ENCODE measurements around the gene ULK1. TPM values are rescaled to one million over a fixed set of nuclear protein-coding genes. Genes with fewer than 3 reads are reported as not detected.

The ULK1 gene
- total and polyA plus RNA-seq, 2 of the 13 experiments (the other 11 are each of a cell fraction or from before 2014, with no cell fraction given), result 2.8 to 10.1 TPM

DNA sequence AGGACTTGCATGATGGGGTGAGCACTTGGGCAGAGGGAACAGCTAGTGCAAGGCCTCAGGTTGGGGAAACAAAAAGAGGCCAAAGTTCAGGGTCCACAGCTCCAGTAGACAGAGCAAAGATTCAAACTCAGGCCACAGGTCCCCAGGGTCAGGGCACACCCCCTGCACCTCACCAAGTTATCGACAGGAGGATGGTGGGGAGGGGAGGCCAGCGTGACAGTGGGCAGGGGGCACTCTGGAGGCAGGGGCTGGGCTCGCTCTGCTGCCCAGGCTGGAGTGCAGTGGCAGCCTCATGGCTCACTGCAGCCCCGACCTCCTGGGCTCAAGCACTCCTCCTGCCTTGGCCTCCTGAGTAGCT, 32.4 kb upstream of the ULK1 start (continued):
- TF ChIP-seq, protein P1, sequence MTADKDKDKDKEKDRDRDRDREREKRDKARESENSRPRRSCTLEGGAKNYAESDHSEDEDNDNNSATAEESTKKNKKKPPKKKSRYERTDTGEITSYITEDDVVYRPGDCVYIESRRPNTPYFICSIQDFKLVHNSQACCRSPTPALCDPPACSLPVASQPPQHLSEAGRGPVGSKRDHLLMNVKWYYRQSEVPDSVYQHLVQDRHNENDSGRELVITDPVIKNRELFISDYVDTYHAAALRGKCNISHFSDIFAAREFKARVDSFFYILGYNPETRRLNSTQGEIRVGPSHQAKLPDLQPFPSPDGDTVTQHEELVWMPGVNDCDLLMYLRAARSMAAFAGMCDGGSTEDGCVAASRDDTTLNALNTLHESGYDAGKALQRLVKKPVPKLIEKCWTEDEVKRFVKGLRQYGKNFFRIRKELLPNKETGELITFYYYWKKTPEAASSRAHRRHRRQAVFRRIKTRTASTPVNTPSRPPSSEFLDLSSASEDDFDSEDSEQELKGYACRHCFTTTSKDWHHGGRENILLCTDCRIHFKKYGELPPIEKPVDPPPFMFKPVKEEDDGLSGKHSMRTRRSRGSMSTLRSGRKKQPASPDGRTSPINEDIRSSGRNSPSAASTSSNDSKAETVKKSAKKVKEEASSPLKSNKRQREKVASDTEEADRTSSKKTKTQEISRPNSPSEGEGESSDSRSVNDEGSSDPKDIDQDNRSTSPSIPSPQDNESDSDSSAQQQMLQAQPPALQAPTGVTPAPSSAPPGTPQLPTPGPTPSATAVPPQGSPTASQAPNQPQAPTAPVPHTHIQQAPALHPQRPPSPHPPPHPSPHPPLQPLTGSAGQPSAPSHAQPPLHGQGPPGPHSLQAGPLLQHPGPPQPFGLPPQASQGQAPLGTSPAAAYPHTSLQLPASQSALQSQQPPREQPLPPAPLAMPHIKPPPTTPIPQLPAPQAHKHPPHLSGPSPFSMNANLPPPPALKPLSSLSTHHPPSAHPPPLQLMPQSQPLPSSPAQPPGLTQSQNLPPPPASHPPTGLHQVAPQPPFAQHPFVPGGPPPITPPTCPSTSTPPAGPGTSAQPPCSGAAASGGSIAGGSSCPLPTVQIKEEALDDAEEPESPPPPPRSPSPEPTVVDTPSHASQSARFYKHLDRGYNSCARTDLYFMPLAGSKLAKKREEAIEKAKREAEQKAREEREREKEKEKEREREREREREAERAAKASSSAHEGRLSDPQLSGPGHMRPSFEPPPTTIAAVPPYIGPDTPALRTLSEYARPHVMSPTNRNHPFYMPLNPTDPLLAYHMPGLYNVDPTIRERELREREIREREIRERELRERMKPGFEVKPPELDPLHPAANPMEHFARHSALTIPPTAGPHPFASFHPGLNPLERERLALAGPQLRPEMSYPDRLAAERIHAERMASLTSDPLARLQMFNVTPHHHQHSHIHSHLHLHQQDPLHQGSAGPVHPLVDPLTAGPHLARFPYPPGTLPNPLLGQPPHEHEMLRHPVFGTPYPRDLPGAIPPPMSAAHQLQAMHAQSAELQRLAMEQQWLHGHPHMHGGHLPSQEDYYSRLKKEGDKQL (CRISPR knock-in tag; IDR thresholded peaks at IDR 0.05; ENCODE audit: low read depth), result peak; percentile 28; the same call in 1 of the 2 replicates
- peak; percentile 39; the same call in 1 of the 3 replicates for TF ChIP-seq MXI1 (IDR thresholded peaks at IDR 0.05; ENCODE audit: borderline replicate concordance, low read depth, low read length)
- no peak for TF ChIP-seq HNRNPK (IDR thresholded peaks at IDR 0.05; ENCODE audit: low read depth, low read length, poor library complexity, severe bottlenecking)
- TF ChIP-seq, protein P2, sequence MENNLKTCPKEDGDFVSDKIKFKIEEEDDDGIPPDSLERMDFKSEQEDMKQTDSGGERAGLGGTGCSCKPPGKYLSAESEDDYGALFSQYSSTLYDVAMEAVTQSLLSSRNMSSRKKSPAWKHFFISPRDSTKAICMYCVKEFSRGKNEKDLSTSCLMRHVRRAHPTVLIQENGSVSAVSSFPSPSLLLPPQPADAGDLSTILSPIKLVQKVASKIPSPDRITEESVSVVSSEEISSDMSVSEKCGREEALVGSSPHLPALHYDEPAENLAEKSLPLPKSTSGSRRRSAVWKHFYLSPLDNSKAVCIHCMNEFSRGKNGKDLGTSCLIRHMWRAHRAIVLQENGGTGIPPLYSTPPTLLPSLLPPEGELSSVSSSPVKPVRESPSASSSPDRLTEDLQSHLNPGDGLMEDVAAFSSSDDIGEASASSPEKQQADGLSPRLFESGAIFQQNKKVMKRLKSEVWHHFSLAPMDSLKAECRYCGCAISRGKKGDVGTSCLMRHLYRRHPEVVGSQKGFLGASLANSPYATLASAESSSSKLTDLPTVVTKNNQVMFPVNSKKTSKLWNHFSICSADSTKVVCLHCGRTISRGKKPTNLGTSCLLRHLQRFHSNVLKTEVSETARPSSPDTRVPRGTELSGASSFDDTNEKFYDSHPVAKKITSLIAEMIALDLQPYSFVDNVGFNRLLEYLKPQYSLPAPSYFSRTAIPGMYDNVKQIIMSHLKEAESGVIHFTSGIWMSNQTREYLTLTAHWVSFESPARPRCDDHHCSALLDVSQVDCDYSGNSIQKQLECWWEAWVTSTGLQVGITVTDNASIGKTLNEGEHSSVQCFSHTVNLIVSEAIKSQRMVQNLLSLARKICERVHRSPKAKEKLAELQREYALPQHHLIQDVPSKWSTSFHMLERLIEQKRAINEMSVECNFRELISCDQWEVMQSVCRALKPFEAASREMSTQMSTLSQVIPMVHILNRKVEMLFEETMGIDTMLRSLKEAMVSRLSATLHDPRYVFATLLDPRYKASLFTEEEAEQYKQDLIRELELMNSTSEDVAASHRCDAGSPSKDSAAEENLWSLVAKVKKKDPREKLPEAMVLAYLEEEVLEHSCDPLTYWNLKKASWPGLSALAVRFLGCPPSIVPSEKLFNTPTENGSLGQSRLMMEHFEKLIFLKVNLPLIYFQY (CRISPR knock-in tag; IDR thresholded peaks at IDR 0.05; ENCODE audit: borderline replicate concordance), result peak; percentile 25; the same call in 1 of the 2 replicates
- 0 out of 2 replicates have a peak, but pooled peaks have one; percentile 11 for TF ChIP-seq ZNF772 (CRISPR knock-in tag; IDR thresholded peaks at IDR 0.05)
- TF ChIP-seq, protein P3, sequence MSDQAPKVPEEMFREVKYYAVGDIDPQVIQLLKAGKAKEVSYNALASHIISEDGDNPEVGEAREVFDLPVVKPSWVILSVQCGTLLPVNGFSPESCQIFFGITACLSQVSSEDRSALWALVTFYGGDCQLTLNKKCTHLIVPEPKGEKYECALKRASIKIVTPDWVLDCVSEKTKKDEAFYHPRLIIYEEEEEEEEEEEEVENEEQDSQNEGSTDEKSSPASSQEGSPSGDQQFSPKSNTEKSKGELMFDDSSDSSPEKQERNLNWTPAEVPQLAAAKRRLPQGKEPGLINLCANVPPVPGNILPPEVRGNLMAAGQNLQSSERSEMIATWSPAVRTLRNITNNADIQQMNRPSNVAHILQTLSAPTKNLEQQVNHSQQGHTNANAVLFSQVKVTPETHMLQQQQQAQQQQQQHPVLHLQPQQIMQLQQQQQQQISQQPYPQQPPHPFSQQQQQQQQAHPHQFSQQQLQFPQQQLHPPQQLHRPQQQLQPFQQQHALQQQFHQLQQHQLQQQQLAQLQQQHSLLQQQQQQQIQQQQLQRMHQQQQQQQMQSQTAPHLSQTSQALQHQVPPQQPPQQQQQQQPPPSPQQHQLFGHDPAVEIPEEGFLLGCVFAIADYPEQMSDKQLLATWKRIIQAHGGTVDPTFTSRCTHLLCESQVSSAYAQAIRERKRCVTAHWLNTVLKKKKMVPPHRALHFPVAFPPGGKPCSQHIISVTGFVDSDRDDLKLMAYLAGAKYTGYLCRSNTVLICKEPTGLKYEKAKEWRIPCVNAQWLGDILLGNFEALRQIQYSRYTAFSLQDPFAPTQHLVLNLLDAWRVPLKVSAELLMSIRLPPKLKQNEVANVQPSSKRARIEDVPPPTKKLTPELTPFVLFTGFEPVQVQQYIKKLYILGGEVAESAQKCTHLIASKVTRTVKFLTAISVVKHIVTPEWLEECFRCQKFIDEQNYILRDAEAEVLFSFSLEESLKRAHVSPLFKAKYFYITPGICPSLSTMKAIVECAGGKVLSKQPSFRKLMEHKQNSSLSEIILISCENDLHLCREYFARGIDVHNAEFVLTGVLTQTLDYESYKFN (CRISPR knock-in tag; conservative IDR thresholded peaks at IDR 0.05), result peak; percentile 79
- 0 out of 2 replicates have a peak, but pooled peaks have one; percentile 27 for TF ChIP-seq ZNF274 (CRISPR knock-in tag; IDR thresholded peaks at IDR 0.05)
- TF ChIP-seq HOXA5 (CRISPR knock-in tag; IDR thresholded peaks at IDR 0.05), result no peak
- TF ChIP-seq BRD4 (CRISPR knock-in tag; IDR thresholded peaks at IDR 0.05), result no peak
- TF ChIP-seq TBX2 (CRISPR knock-in tag; IDR thresholded peaks at IDR 0.05; ENCODE audit: borderline replicate concordance), result peak; percentile 34; the same call in 1 of the 2 replicates
- no peak for TF ChIP-seq ZNF557 (CRISPR knock-in tag; IDR thresholded peaks at IDR 0.05)
- 0 out of 2 replicates have a peak, but pooled peaks have one; percentile 37 for TF ChIP-seq ATF7-NPFF (CRISPR knock-in tag; IDR thresholded peaks at IDR 0.05; ENCODE audit: low read depth)
- TF ChIP-seq ZMYM2 (CRISPR knock-in tag; IDR thresholded peaks at IDR 0.05), result peak; percentile 99
- TF ChIP-seq, protein P4, sequence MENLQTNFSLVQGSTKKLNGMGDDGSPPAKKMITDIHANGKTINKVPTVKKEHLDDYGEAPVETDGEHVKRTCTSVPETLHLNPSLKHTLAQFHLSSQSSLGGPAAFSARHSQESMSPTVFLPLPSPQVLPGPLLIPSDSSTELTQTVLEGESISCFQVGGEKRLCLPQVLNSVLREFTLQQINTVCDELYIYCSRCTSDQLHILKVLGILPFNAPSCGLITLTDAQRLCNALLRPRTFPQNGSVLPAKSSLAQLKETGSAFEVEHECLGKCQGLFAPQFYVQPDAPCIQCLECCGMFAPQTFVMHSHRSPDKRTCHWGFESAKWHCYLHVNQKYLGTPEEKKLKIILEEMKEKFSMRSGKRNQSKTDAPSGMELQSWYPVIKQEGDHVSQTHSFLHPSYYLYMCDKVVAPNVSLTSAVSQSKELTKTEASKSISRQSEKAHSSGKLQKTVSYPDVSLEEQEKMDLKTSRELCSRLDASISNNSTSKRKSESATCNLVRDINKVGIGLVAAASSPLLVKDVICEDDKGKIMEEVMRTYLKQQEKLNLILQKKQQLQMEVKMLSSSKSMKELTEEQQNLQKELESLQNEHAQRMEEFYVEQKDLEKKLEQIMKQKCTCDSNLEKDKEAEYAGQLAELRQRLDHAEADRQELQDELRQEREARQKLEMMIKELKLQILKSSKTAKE (CRISPR knock-in tag; IDR thresholded peaks at IDR 0.05; ENCODE audit: borderline replicate concordance), result peak; percentile 79; the same call in 1 of the 2 replicates

Measured in HepG2 (cell line).